A673 (cell line): ENCODE measurements around the gene CREB3L2. TPM values are rescaled to one million over a fixed set of nuclear protein-coding genes. Genes with fewer than 3 reads are reported as not detected.

Experiments
- BruUV-seq: library from RNA; stranded (reverse); fragments of 400-500 nt; replicated peaks from 2 replicates; lab custom pipeline; 2021; lab: Mats Ljungman, UMichigan
- CTCF ChIA-PET: fragments of 300-600 bp; sonication (Branson Sonifier 250); formaldehyde crosslinking; loops from one replicate; lab custom pipeline; 2022; ENCODE audit warnings: antibody characterized with exemption; lab: Charles Lee
- POLR2A ChIA-PET: fragments of 300-600 bp; sonication (Branson Sonifier 250); formaldehyde crosslinking; loops from one replicate; lab custom pipeline; 2022; ENCODE audit warnings: antibody characterized with exemption; ENCODE audit not compliant: low non-redundant PET; lab: Charles Lee
- DNase-seq: peaks from one replicate; pipeline ENCODE4 v3.0.0-alpha.2; 2015; ENCODE audit warnings: low spot score
- H3K27ac ChIP-seq: fragments of 200-600 bp; sonication (generic); 2 replicates; pipeline ENCODE4 v1.5.1; 2016; ENCODE audit warnings: mixed run types, low read depth, mild to moderate bottlenecking, mixed read lengths, antibody characterized with exemption, low read length; ENCODE audit not compliant: poor library complexity, severe bottlenecking
- H3K27me3 ChIP-seq: fragments of 200-600 bp; sonication (generic); replicated peaks from 2 replicates; pipeline ENCODE4 v1.6.1; 2017; ENCODE audit warnings: mixed run types, low read depth, mild to moderate bottlenecking, mixed read lengths, antibody characterized with exemption, low read length; ENCODE audit not compliant: insufficient read depth, poor library complexity
- H3K36me3 ChIP-seq: fragments of 200-600 bp; sonication (generic); 2 replicates; pipeline ENCODE4 v1.6.1; 2016; ENCODE audit warnings: mixed run types, mild to moderate bottlenecking, mixed read lengths, antibody characterized with exemption, low read length; ENCODE audit not compliant: insufficient read depth, poor library complexity, severe bottlenecking
- H3K4me1 ChIP-seq: fragments of 200-600 bp; sonication (generic); 2 replicates; pipeline ENCODE4 v1.6.1; 2017; ENCODE audit warnings: mixed run types, mild to moderate bottlenecking, mixed read lengths, antibody characterized with exemption, low read length; ENCODE audit not compliant: insufficient read depth, poor library complexity, severe bottlenecking
- H3K4me3 ChIP-seq: fragments of 200-600 bp; sonication (generic); 2 replicates; pipeline ENCODE4 v1.5.1; 2016; ENCODE audit warnings: low read depth, mixed run types, mild to moderate bottlenecking, mixed read lengths, low read length; ENCODE audit not compliant: poor library complexity, severe bottlenecking
- H3K9me3 ChIP-seq: fragments of 200-600 bp; sonication (generic); 2 replicates; pipeline ENCODE4 v1.6.1; 2016; ENCODE audit warnings: mixed run types, low read depth, mild to moderate bottlenecking, mixed read lengths, antibody characterized with exemption, low read length; ENCODE audit not compliant: poor library complexity, severe bottlenecking
- CTCF ChIP-seq: fragments of 300-800, 200-600 bp; sonication (generic); conservative IDR thresholded peaks from 2 replicates; pipeline ENCODE4 v1.5.1; 2017; ENCODE audit warnings: low read depth, mild to moderate bottlenecking, antibody characterized with exemption, low read length, moderate library complexity, mixed read lengths
- EZH2 ChIP-seq: fragments of 200-600 bp; sonication (generic); IDR thresholded peaks from 2 replicates; pipeline ENCODE4 v1.6.1; 2017; ENCODE audit warnings: borderline replicate concordance, low read depth, mild to moderate bottlenecking, mixed read lengths, antibody characterized with exemption, low read length; ENCODE audit not compliant: poor library complexity, severe bottlenecking
- intact Hi-C: fragments of 100-400 bp; cut with micrococcal nuclease; formaldehyde crosslinking; loops from one replicate; pipeline ENCODE4 v1.10.0; 2022; ENCODE audit not compliant: unreplicated experiment
- total RNA-seq: library from RNA; stranded (reverse); gene quantifications from 2 replicates; pipeline ENCODE4 v1.2.3, GENCODE V29; 2021

Gene CREB3L2
- total RNA-seq, 1 experiment from 2014 or later = 17.0 TPM

GRCh38 chr7:137925754-137926153, 76.1 kb downstream of the CREB3L2 start:
- POLR2A ChIA-PET = no interaction called here
- no peaks in the 10 kb centered on the region for H3K36me3 ChIP-seq
- CTCF ChIA-PET = no interaction called here
- no peaks in the 10 kb centered on the region for H3K27me3 ChIP-seq
- no peak overlapping the region for H3K4me3 ChIP-seq
- TF ChIP-seq CTCF (no peak), EZH2 (no peak)
- intact Hi-C loops = no loop called here
- no peak overlapping the region for H3K27ac ChIP-seq
- no peak for DNase-seq
- no peaks in the 10 kb centered on the region for H3K4me1 ChIP-seq
- no TSS peak for BruUV-seq
- H3K9me3 ChIP-seq = no peaks in the 10 kb centered on the region

GRCh38 chr7:137925091-137925490, 76.8 kb downstream of the CREB3L2 start:
- ChIA-PET POLR2A (no interaction called here), CTCF (no interaction called here)
- no peak for DNase-seq
- Histone ChIP-seq H3K36me3 (no peaks in the 10 kb centered on the region), H3K4me3 (no peak overlapping the region), H3K4me1 (no peaks in the 10 kb centered on the region), H3K9me3 (no peaks in the 10 kb centered on the region), H3K27ac (no peak overlapping the region), H3K27me3 (no peaks in the 10 kb centered on the region)
- TF ChIP-seq CTCF = no peak
- TF ChIP-seq EZH2 = no peak
- BruUV-seq = no TSS peak
- intact Hi-C loops = no loop called here

GRCh38 chr7:137923380-137923779, 78.5 kb downstream of the CREB3L2 start:
- H3K27me3 ChIP-seq = no peaks in the 10 kb centered on the region
- H3K4me1 ChIP-seq = no peaks in the 10 kb centered on the region
- no peaks in the 10 kb centered on the region for H3K9me3 ChIP-seq
- ChIA-PET CTCF (no interaction called here), POLR2A (no interaction called here)
- no peak overlapping the region for H3K4me3 ChIP-seq
- intact Hi-C loops = no loop called here
- no peak overlapping the region for H3K27ac ChIP-seq
- BruUV-seq = no TSS peak
- no peak for DNase-seq
- TF ChIP-seq EZH2 (no peak), CTCF (no peak)
- H3K36me3 ChIP-seq = no peaks in the 10 kb centered on the region
